ENCODE results near the gene TBCK.
"Not testable (repeated sequence)": the region's sequence is repeated elsewhere in the genome, so short reads cannot be mapped to it uniquely, and the experiment has no call there.

TBCK gene

DNA sequence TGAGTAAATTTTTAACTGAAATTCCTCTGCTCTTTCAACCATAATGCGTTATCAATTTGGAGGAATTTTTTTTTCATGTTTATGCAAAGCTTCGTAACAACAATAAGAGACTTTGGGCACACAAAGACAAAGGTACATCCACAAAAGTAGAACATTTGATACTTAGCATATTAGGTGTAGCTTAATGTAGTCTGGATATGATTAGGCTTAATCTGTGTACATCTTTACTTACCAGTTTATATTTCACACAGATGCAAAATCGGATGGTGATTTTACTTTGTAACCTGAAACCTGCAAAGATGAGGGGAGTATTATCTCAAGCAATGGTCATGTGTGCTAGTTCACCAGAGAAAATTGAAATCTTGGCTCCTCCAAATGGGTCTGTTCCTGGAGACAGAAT is 20.6 kb upstream of the TBCK start:
- H3K9me3 Mint-ChIP-seq: peaks cover 7% of the 10 kb centered on the region
- peaks cover 32% of the 10 kb centered on the region for H3K4me1 Mint-ChIP-seq
- no peak overlapping the region for H3K27ac Mint-ChIP-seq
- H3K4me3 Mint-ChIP-seq: no peak overlapping the region
- no peak for DNase-seq (ENCODE audit: low spot score in 2 of 2)
- no peak for ATAC-seq
- peaks cover 96% of the 10 kb centered on the region for H3K36me3 Mint-ChIP-seq

DNA sequence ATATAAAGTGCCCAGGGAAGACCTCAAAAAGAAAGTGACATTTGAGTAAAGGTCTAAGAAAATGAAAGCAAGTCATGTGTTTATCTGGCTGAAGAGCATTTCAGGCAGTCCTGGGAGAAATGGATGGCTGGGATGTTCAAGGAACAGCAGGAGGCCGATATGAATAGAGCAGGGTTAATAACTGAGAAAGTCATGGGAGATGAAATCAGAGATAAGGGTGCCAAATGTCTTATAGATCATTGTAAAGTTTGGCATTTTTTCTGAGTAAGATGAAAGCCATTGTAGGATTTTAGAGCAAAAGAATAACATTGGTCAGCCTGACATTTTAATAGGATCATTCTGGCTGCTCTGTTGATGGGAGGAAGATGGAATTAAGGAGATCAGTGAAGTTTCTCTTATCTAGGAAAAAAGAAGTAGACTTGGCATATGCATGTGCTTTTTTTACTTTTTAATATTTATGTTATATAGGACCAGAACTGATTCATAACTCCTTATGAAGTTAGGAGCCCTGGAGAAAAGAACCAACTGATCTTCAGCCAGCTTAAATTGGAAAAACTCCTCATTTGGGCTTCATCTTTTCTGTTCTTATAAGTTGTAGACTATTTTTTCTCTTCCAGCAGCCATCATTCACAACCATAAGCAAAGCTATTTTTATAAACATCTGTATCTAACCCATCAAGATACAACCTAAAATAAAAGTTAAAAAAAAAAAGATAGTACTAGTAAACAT is 18.9 kb upstream of the TBCK start:
- no peak for DNase-seq (ENCODE audit: low spot score in 2 of 2)

DNA sequence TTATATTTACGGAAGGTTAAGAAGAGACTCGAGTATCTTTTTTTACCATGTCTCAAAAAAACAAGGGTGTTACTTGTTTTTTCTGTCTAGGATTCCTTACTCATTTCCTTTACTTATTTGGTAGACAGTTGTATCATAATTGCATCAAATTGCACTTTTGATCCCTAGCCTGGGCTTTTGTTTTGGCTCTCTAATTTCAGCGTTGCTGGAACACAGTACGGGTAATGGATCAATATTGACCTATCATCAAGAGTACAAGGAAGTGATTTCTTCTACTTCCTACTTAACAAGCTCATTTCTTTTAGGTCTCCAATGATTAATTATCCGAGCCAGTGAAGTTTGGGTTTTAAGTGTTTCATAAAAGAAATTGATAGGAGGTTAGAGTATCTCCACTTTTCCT is 17.2 kb upstream of the TBCK start:
- Mint-ChIP-seq H3K36me3 (peaks cover 100% of the 10 kb centered on the region), H3K9me3 (peaks cover 5% of the 10 kb centered on the region), H3K4me1 (no peaks in the 10 kb centered on the region), H3K27ac (no peak overlapping the region), H3K4me3 (no peak overlapping the region)
- ATAC-seq (no peak), DNase-seq (ENCODE audit: low spot score in 2 of 2) (no peak)

More for the DNA sequence above, 18.9 kb upstream of the TBCK start:
- ATAC-seq: no peak
- peaks cover 100% of the 10 kb centered on the region for H3K36me3 Mint-ChIP-seq
- no peak overlapping the region for H3K27ac Mint-ChIP-seq
- H3K4me3 Mint-ChIP-seq: no peak overlapping the region
- peaks cover 15% of the 10 kb centered on the region for H3K4me1 Mint-ChIP-seq
- peaks cover 5% of the 10 kb centered on the region for H3K9me3 Mint-ChIP-seq

DNA sequence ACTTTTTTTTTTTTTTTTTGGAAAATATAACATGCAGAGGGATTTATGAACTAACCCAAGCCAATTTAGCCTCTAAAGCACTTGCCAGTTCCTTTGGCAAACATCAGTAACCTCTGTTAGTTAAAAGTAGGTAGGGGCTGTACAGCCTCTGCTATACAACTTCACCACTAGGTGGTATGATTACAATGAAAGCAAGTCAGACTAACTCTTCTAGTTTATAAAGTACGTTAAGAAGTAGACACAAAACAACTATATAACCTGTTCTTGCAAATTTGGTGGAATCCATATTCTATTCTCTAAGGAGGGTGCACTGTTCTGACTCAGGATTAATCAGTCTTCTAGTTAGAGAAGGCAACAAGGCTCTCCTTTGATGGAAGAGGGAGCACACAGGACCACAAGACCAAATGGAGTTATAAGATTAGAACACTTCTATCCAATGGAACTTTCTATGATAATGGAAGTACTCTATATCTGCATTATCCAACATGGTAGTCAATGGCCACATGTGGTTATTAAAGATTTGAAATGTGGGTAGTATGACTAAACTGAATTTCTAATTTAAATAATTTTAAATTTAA is 13.1 kb upstream of the TBCK start:
- H3K27ac Mint-ChIP-seq: no peak overlapping the region
- H3K4me3 Mint-ChIP-seq: no peak overlapping the region
- peaks cover 97% of the 10 kb centered on the region for H3K36me3 Mint-ChIP-seq
- H3K4me1 Mint-ChIP-seq: no peaks in the 10 kb centered on the region
- ATAC-seq (no peak), DNase-seq (ENCODE audit: low spot score in 2 of 2) (no peak)
- no peaks in the 10 kb centered on the region for H3K9me3 Mint-ChIP-seq

DNA sequence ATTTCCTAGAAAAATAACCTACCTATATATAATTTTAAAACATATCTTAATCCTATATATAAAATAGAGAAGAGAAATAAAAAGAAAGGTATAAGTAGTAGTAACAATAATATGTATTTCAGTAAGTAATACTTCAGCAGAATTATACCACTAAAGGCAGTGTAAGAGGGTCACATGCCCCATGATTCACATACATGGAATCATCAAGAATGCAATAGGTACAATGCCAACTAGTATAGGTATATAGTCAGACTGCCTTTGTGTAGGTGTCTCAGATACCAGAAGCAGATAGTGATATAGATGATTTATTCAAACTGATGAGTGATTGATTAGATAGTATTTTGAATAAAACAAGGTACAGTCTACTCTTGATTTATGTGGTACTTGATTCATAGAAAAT is 9.8 kb upstream of the TBCK start:
- no peak for DNase-seq (ENCODE audit: low spot score in 2 of 2)
- ATAC-seq: no peak
- no peaks in the 10 kb centered on the region for H3K4me1 Mint-ChIP-seq
- no peak overlapping the region for H3K27ac Mint-ChIP-seq
- H3K9me3 Mint-ChIP-seq: no peaks in the 10 kb centered on the region
- peaks cover 88% of the 10 kb centered on the region for H3K36me3 Mint-ChIP-seq
- no peak overlapping the region for H3K4me3 Mint-ChIP-seq

DNA sequence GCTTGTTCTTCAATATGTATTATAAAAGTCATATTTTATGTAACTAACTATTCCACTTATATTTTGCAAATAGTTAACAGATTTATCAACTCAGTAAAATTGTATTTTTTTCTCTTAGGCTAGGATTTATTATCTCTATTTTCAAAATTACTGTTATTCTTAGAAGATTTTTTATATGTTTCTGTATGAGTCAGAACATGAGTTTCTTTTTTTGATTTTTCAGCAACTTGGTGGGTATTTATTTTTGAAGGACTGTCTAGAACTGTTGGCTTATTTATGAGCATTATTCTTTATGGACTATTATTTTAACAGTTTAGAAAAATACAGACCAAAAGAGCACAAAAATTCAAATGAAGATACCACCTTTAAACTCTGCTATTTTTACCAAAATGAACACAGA is 7.1 kb upstream of the TBCK start:
- DNase-seq (ENCODE audit: low spot score in 2 of 2) (no peak), ATAC-seq (no peak)
- H3K4me1 Mint-ChIP-seq: peaks cover 8% of the 10 kb centered on the region
- H3K27ac Mint-ChIP-seq: no peak overlapping the region
- no peak overlapping the region for H3K4me3 Mint-ChIP-seq
- peaks cover 76% of the 10 kb centered on the region for H3K36me3 Mint-ChIP-seq
- H3K9me3 Mint-ChIP-seq: no peaks in the 10 kb centered on the region

DNA sequence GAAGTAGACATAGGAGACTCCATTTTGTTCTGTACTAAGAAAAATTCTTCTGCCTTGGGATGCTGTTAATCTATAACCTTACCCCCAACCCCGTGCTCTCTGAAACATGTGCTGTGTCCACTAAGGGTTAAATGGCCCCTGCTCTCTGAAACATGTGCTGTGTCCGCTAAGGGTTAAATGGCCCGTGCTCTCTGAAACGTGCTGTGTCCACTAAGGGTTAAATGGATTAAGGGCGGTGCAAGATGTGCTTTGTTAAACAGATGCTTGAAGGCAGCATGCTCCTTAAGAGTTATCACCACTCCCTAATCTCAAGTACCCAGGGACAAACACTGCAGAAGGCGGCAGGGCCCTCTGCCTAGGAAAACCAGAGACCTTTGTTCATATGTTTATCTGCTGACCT is 5.8 kb upstream of the TBCK start:
- H3K4me3 Mint-ChIP-seq; ATAC-seq; DNase-seq (ENCODE audit: low spot score in 2 of 2); H3K9me3 Mint-ChIP-seq; H3K4me1 Mint-ChIP-seq; H3K27ac Mint-ChIP-seq: not testable (repeated sequence)
- H3K36me3 Mint-ChIP-seq: peaks cover 64% of the 10 kb centered on the region

DNA sequence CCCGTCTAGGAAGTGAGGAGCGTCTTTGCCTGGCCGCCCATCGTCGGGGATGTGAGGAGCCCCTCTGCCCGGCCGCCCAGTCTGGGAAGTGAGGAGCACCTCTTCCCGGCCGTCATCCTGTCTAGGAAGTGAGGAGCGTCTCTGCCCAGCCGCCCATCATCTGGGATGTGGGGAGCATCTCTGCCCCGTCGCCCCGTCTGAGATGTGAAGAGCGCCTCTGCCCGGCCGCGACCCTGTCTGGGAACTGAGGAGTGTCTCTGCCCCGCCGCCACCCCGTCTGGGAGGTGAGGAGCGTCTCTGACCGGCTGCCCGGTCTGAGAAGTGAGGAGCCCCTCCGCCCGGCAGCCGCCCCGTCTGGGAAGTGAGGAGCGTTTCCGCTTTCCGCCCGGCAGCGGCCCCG is 5.2 kb upstream of the TBCK start:
- peaks cover 58% of the 10 kb centered on the region for H3K36me3 Mint-ChIP-seq

DNA sequence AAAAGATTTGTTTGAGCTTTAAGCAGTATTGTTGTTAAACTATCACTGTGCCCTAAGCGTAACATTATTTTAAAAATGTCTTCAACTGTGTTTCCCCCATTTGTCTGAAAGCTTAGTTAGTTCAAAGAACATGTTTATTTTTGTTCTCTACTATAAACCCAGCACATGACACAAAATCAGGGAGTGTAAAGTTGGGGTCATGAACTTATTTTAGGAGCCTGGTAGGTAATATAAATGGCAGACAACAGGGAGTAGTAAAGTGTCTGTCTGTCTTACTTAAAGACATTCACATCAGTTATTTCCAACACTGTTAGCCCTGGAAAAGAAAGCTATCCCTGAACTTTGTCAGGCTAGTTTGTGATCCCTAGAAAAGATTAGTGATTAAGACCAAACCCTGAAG is 4.2 kb upstream of the TBCK start:
- no peak for ATAC-seq
- Mint-ChIP-seq H3K27ac (no peak overlapping the region), H3K9me3 (no peaks in the 10 kb centered on the region), H3K4me1 (peaks cover 10% of the 10 kb centered on the region), H3K4me3 (no peak overlapping the region), H3K36me3 (peaks cover 50% of the 10 kb centered on the region)
- DNase-seq (ENCODE audit: low spot score in 2 of 2): no peak

More for the DNA sequence above, 5.2 kb upstream of the TBCK start:
- H3K4me1 Mint-ChIP-seq; H3K4me3 Mint-ChIP-seq; ATAC-seq; H3K27ac Mint-ChIP-seq; H3K9me3 Mint-ChIP-seq; DNase-seq (ENCODE audit: low spot score in 2 of 2): not testable (repeated sequence)

DNA sequence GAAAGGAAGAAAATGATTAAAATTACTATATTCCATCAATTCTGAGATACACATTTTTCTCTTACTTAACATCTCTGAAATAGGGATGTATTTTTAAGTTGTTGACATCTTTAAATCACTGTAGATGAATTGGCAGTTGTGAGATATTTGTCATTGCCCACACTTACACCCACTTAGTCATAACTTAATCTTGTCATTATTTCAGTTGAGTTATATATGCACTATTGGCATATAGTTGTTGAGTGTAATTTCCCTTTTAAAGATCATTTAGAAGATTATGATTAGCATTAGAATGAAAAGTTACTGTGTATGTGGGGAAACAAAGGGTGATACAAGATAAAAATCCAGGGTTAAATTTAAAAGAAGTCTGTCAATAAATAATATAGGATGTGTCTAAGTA is 2.5 kb upstream of the TBCK start:
- peak overlapping the region; percentile 20 for H3K27ac Mint-ChIP-seq
- ATAC-seq (peak; percentile 42), DNase-seq (ENCODE audit: low spot score in 2 of 2) (no peak)
- no peaks in the 10 kb centered on the region for H3K9me3 Mint-ChIP-seq
- peaks cover 38% of the 10 kb centered on the region for H3K36me3 Mint-ChIP-seq
- no peak overlapping the region for H3K4me3 Mint-ChIP-seq
- peaks cover 19% of the 10 kb centered on the region for H3K4me1 Mint-ChIP-seq

DNA sequence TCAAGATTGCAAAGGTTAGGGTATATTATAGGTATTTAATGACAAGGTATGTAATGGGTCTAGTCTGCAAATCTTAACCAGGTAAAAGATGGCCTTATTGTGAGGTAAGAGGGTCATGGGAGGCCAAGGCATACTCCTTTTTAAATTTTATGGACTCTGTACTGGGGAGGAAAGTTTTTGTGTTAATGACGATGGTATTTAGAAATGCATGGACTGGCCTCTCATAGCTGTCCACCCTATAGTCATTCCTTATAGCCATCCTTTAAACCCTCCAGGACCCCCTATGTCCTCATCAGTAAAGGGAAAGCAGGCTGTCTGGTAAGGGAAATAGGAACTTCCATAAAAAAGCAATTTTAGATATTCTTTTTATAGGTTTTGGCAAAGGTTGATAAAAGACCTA is 1.8 kb upstream of the TBCK start:
- DNase-seq (ENCODE audit: low spot score in 2 of 2): no peak
- H3K4me3 Mint-ChIP-seq: no peak overlapping the region
- peaks cover 26% of the 10 kb centered on the region for H3K4me1 Mint-ChIP-seq
- no peak for ATAC-seq
- H3K9me3 Mint-ChIP-seq: no peaks in the 10 kb centered on the region
- H3K27ac Mint-ChIP-seq: no peak overlapping the region
- H3K36me3 Mint-ChIP-seq: peaks cover 32% of the 10 kb centered on the region

DNA sequence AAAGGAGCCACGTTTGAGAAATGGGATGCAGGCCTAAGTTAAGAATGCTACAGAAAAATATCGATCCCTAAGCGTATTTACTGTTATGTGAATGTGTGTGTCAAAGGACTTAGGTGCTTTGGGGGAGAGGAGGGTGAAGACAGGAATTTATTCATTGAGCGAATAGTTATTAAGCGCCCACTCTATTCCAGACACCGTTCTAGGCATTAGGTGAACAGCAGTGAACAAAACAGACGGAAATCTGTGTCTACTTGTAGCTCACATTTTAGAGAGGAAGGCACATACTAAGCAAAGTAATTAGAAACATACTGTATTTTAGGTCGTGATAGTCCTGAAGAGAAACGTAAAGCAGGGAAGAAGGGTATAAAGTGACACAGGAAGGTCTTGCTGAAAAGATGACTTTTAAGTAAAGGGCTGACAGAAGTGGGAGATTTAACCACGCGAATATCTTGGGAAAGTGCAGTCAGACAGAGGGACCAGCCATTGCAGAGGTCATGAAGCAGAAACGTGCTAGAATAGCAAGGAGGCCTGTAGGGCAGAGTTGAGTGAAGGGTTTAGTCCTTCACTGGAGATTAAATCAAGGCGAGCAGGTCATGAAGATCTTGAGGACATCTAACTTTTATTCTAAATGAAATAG is 882 bp upstream of the TBCK start:
- DNase-seq (ENCODE audit: low spot score in 2 of 2) (no peak), ATAC-seq (no peak)
- H3K27ac Mint-ChIP-seq: no peak overlapping the region
- H3K9me3 Mint-ChIP-seq: no peaks in the 10 kb centered on the region
- H3K4me3 Mint-ChIP-seq: no peak overlapping the region
- peaks cover 30% of the 10 kb centered on the region for H3K36me3 Mint-ChIP-seq
- H3K4me1 Mint-ChIP-seq: peaks cover 26% of the 10 kb centered on the region

DNA sequence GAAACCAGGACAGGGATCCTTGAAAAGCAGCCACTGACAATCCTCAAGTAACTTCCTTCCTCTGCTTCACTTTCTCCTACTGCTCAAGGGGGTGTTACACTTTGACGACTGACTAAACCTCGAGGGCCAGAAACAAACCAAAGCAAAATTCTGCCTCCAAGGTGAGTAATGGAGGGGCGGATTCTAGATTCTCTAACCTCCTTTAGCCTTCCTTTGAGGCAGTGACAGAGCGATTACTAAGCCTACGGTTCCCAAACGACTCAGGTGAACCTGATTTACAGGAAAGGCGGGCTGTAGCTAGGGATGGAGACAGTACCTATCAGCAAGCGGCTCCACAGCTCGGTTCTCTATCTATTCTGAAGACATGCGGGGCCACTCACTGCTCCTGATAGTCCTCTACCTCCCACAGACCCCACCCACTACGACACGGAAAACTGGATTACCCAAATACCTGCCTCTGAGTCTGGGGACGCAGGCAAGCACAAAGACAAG is 487 bp downstream of the TBCK start:
- Mint-ChIP-seq H3K9me3 (no peaks in the 10 kb centered on the region), H3K4me1 (peaks cover 26% of the 10 kb centered on the region), H3K4me3 (no peak overlapping the region), H3K36me3 (peaks cover 20% of the 10 kb centered on the region), H3K27ac (no peak overlapping the region)
- DNase-seq (ENCODE audit: low spot score in 2 of 2) (peak in 1 of 2 donors; percentile 10), ATAC-seq (peak; percentile 80)

DNA sequence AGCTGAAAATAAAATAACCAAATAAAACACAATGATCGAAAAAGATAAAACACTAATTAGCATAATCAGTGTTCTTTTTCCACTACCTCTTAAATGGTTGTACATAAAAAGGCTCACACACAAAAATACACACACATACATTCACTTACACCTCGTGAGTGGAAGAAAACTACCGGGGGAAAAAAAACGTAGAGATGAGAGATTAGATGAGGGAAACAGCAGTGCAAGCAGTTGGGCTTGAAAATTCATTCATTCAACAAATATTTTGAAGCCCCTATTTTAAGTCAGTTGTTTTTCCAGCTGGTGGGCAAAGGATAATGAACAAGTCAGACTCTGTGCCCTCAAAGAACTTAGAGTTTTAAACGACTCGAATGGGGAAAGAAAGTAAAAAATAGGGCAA is 1.0 kb downstream of the TBCK start:
- DNase-seq (ENCODE audit: low spot score in 2 of 2) (no peak), ATAC-seq (no peak)
- peaks cover 14% of the 10 kb centered on the region for H3K36me3 Mint-ChIP-seq
- H3K4me1 Mint-ChIP-seq: peaks cover 30% of the 10 kb centered on the region
- H3K27ac Mint-ChIP-seq: no peak overlapping the region
- H3K4me3 Mint-ChIP-seq: no peak overlapping the region
- H3K9me3 Mint-ChIP-seq: no peaks in the 10 kb centered on the region

DNA sequence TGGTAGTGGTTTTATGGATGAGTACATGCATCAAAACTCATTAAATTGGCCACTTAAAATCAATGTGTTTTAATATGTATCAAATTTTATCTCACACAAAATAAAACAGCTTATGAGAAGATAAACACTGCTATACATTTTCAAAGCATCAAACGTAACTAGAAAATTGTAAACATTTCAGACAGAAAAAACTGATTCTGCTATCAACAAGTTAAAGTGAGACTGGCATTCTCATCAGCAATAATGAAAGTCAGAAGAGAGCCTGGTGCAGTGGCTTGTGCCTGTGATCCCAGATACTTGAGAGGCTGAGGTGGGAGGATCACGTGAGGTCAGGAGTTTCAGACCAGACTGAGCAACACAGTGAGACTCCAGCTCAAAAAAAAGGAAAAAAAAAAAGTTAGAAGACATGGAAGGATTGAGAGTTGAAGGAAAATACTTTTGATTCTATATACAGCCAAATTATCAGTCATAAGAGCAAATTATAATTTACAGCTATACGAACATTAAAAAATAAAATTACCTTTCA is 2.9 kb downstream of the TBCK start:
- H3K4me3 Mint-ChIP-seq: no peak overlapping the region
- H3K36me3 Mint-ChIP-seq: peaks cover 8% of the 10 kb centered on the region
- H3K9me3 Mint-ChIP-seq: no peaks in the 10 kb centered on the region
- peaks cover 22% of the 10 kb centered on the region for H3K4me1 Mint-ChIP-seq
- ATAC-seq: no peak
- no peak for DNase-seq (ENCODE audit: low spot score in 2 of 2)
- peak overlapping the region; percentile 15 for H3K27ac Mint-ChIP-seq

DNA sequence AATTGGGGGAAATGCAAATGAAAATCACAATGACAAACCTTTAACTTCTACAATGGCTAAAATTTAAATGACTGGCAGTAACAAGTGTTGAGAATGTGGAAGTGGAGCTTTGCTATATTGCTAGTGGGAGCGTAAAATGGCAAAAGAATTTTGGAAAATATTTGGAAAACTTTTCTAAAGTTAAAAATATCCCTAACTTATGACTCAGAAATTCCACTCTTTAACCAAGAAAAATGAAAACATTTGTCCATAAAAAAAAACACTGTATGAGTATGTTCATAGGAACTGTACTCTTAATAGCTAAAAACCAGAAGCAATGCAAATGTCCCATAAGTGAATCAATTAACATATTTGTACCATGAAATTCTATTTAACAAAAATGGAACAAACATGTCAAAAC is 3.6 kb downstream of the TBCK start:
- Mint-ChIP-seq H3K36me3 (peaks cover 7% of the 10 kb centered on the region), H3K4me1 (peaks cover 20% of the 10 kb centered on the region), H3K27ac (peak overlapping the region; percentile 15), H3K4me3 (no peak overlapping the region), H3K9me3 (no peaks in the 10 kb centered on the region)
- no peak for DNase-seq (ENCODE audit: low spot score in 2 of 2)
- no peak for ATAC-seq

Data from stimulated activated effector memory CD8-positive, alpha-beta T cell treated with anti-CD3 and anti-CD28 coated beads, Interleukin-12 subunit alpha, Interleukin-12 subunit beta, amount 100 ng/mL, for 72 hours (primary cell).